H9 (cell line): ENCODE measurements around the gene FDX2. TPM values are rescaled to one million over a fixed set of nuclear protein-coding genes. Genes with fewer than 3 reads are reported as not detected.

Experiments used
- DNase-seq: peaks from one replicate; pipeline ENCODE4 v3.0.0-alpha.2; 2017
- H2AFZ ChIP-seq: one replicate; pipeline ENCODE4 v1.6.1; 2013; ENCODE audit warnings: mild to moderate bottlenecking, low read length, control low read depth, moderate library complexity
- H2AK5ac ChIP-seq: 2 replicates; pipeline ENCODE4 v1.6.1; 2013; ENCODE audit warnings: low read length, control low read depth, mixed read lengths; ENCODE audit not compliant: insufficient read length
- H2BK120ac ChIP-seq: one replicate; pipeline ENCODE4 v1.6.1; 2013; ENCODE audit warnings: low read depth, mild to moderate bottlenecking, low read length, control low read depth, inconsistent platforms; ENCODE audit not compliant: poor library complexity, severe bottlenecking
- H2BK12ac ChIP-seq: 2 replicates; pipeline ENCODE4 v1.6.1; 2013; ENCODE audit warnings: low read length, control low read depth, mixed read lengths, low read depth; ENCODE audit not compliant: insufficient read length
- H2BK15ac ChIP-seq: 2 replicates; pipeline ENCODE4 v1.6.1; 2013; ENCODE audit warnings: low read depth, low read length, control low read depth
- H2BK20ac ChIP-seq: one replicate; pipeline ENCODE4 v1.6.1; 2013; ENCODE audit warnings: low read depth, mild to moderate bottlenecking, low read length, control low read depth, inconsistent platforms; ENCODE audit not compliant: poor library complexity, severe bottlenecking
- H2BK5ac ChIP-seq: 2 replicates; pipeline ENCODE4 v1.6.1; 2013; ENCODE audit warnings: low read length, control low read depth, mixed read lengths; ENCODE audit not compliant: insufficient read length
- H3K14ac ChIP-seq: 2 replicates; pipeline ENCODE4 v1.6.1; 2013; ENCODE audit warnings: low read length, control low read depth; ENCODE audit not compliant: insufficient read depth
- H3K18ac ChIP-seq: 2 replicates; pipeline ENCODE4 v1.6.1; 2013; ENCODE audit warnings: low read depth, mild to moderate bottlenecking, mixed read lengths, low read length, control low read depth; ENCODE audit not compliant: insufficient read length
- H3K23ac ChIP-seq: 2 replicates; pipeline ENCODE4 v1.6.1; 2013; ENCODE audit warnings: low read length, control low read depth, mixed read lengths, low read depth; ENCODE audit not compliant: insufficient read length
- H3K23me2 ChIP-seq: 2 replicates; pipeline ENCODE4 v1.6.1; 2013; ENCODE audit warnings: low read depth, mild to moderate bottlenecking, mixed read lengths, low read length, control low read depth; ENCODE audit not compliant: insufficient read length, poor library complexity, severe bottlenecking
- H3K27ac ChIP-seq: 2 replicates; pipeline ENCODE4 v1.5.1; 2013; ENCODE audit warnings: low read length, control low read depth, mixed read lengths, low read depth; ENCODE audit not compliant: insufficient read length
- H3K27me3 ChIP-seq: 2 replicates; pipeline ENCODE4 v1.6.1; 2013; ENCODE audit warnings: low read length, control low read depth, inconsistent platforms; ENCODE audit not compliant: insufficient read depth
- H3K4ac ChIP-seq: 2 replicates; pipeline ENCODE4 v1.6.1; 2013; ENCODE audit warnings: low read depth, mild to moderate bottlenecking, control low read depth, inconsistent platforms, low read length, moderate library complexity
- H3K4me1 ChIP-seq: 2 replicates; pipeline ENCODE4 v1.6.1; 2013; ENCODE audit warnings: low read length, control low read depth, inconsistent platforms; ENCODE audit not compliant: insufficient read depth
- H3K4me2 ChIP-seq: 2 replicates; pipeline ENCODE4 v1.6.1; 2013; ENCODE audit warnings: low read length, control low read depth, mixed read lengths; ENCODE audit not compliant: insufficient read length, insufficient read depth
- H3K56ac ChIP-seq: 2 replicates; pipeline ENCODE4 v1.6.1; 2013; ENCODE audit warnings: low read depth, mild to moderate bottlenecking, mixed read lengths, low read length, control low read depth; ENCODE audit not compliant: insufficient read length
- H3K79me1 ChIP-seq: 2 replicates; pipeline ENCODE4 v1.6.1; 2013; ENCODE audit warnings: low read depth, mild to moderate bottlenecking, moderate library complexity, low read length, control low read depth, inconsistent platforms; ENCODE audit not compliant: insufficient read depth, poor library complexity, severe bottlenecking
- H3K79me2 ChIP-seq: 2 replicates; pipeline ENCODE4 v1.6.1; 2013; ENCODE audit warnings: low read length, control low read depth, inconsistent platforms; ENCODE audit not compliant: insufficient read depth
- H3K9ac ChIP-seq: 2 replicates; pipeline ENCODE4 v1.6.1; 2013; ENCODE audit warnings: low read length, control low read depth, mixed read lengths; ENCODE audit not compliant: insufficient read length; ENCODE audit errors: extremely low read depth
- H3K9me3 ChIP-seq: one replicate; pipeline ENCODE4 v1.6.1; 2013; ENCODE audit warnings: low read depth, low read length, inconsistent platforms; ENCODE audit not compliant: control insufficient read depth
- H3T11ph ChIP-seq: one replicate; pipeline ENCODE4 v1.6.1; 2013; ENCODE audit warnings: mild to moderate bottlenecking, low read length, control low read depth, inconsistent platforms
- H4K20me1 ChIP-seq: one replicate; pipeline ENCODE4 v1.6.1; 2013; ENCODE audit not compliant: control insufficient read depth, insufficient read length, insufficient read depth
- H4K5ac ChIP-seq: 2 replicates; pipeline ENCODE4 v1.6.1; 2013; ENCODE audit warnings: low read depth, mild to moderate bottlenecking, mixed read lengths, low read length, control low read depth; ENCODE audit not compliant: insufficient read length
- H4K8ac ChIP-seq: replicated peaks from 2 replicates; pipeline ENCODE4 v1.6.1; 2013; ENCODE audit warnings: low read length, control low read depth, mixed read lengths, low read depth; ENCODE audit not compliant: insufficient read length
- H4K91ac ChIP-seq: 2 replicates; pipeline ENCODE4 v1.6.1; 2013; ENCODE audit warnings: low read depth, mild to moderate bottlenecking, moderate library complexity, mixed read lengths, low read length, control low read depth; ENCODE audit not compliant: insufficient read length
- H3K27ac Mint-ChIP-seq, 3 experiments: 2 replicates in 2 of 3; 3 replicates in 1 of 3; pipeline ENCODE4 v1.8.0; 2020 to 2021; ENCODE audit warnings: mixed read lengths in 3 of 3, mild to moderate bottlenecking in 1 of 3, moderate library complexity in 1 of 3
- H3K27me3 Mint-ChIP-seq: 2 replicates; pipeline ENCODE4 v1.8.0; 2021; ENCODE audit warnings: low read depth, mild to moderate bottlenecking, moderate library complexity, mixed read lengths
- H3K36me3 Mint-ChIP-seq, 3 experiments: 2 replicates in 2 of 3; 3 replicates in 1 of 3; pipeline ENCODE4 v1.8.0; 2020 to 2021; ENCODE audit warnings: low read depth in 3 of 3, mixed read lengths in 3 of 3; ENCODE audit not compliant: insufficient read depth in 1 of 3
- H3K4me1 Mint-ChIP-seq, 2 experiments: 2 replicates each; pipeline ENCODE4 v1.8.0; 2020; ENCODE audit warnings: mixed read lengths in 2 of 2
- H3K4me3 Mint-ChIP-seq, 2 experiments: 2 replicates in 1 of 2; 3 replicates in 1 of 2; pipeline ENCODE4 v1.8.0; 2020 to 2021; ENCODE audit warnings: mild to moderate bottlenecking in 2 of 2, mixed read lengths in 2 of 2, moderate library complexity in 1 of 2
- H3K9me3 Mint-ChIP-seq, 2 experiments: 2 replicates in 1 of 2; 3 replicates in 1 of 2; pipeline ENCODE4 v1.8.0; 2020; ENCODE audit warnings: mild to moderate bottlenecking in 2 of 2, mixed read lengths in 2 of 2, moderate library complexity in 1 of 2
- WGBS: extraction: QIAGEN DNeasy Blood & Tissue Kit; methylation state at CpG from one replicate; pipeline ENCODE4 v1.1.7; 2013; ENCODE audit warnings: missing lambda C conversion rate, low lambda C conversion rate, mixed read lengths; ENCODE audit not compliant: insufficient read length; ENCODE audit errors: extremely low coverage; 5-methylcytosine and 5-hydroxymethylcytosine counted together
- total RNA-seq: library from RNA; stranded (reverse); gene quantifications from 2 replicates; pipeline ENCODE4 v1.2.1, GENCODE V29; 2021
- TF ChIP-seq, protein P1 (sequence below): fragments of 200-600 bp; sonication (generic); conservative IDR thresholded peaks from 3 replicates; pipeline ENCODE4 v1.8.0; 2021; ENCODE audit warnings: antibody characterized with exemption, mild to moderate bottlenecking

The FDX2 gene
- total RNA-seq, 1 experiment from 2014 or later: 27.7 TPM

- Histone ChIP-seq H2BK20ac (no peak overlapping the region), H3K79me2 (peaks cover 8% of the 10 kb centered on the region; the same call in 1 of the 2 replicates), H4K20me1 (no peaks in the 10 kb centered on the region), H3K4ac (no peak overlapping the region), H3K18ac (no peak overlapping the region), H4K91ac (no peak overlapping the region), H3K56ac (no peak overlapping the region), H3K9ac (peak overlapping the region; percentile 62), H2AK5ac (no peak overlapping the region), H3K27ac (no peak overlapping the region), H3K4me1 (no peaks in the 10 kb centered on the region), H4K8ac (no peak overlapping the region), H4K5ac (no peak overlapping the region), H3K23me2 (peaks cover 24% of the 10 kb centered on the region), H3K27me3 (no peaks in the 10 kb centered on the region; the same call in 1 of the 2 replicates), H2BK15ac (no peak overlapping the region), H2BK5ac (no peak overlapping the region), H3T11ph (no peak overlapping the region), H3K4me2 (peak overlapping the region; percentile 98), H2BK120ac (no peak overlapping the region), H3K23ac (no peak overlapping the region), H2BK12ac (no peak overlapping the region), H3K79me1 (peaks cover 4% of the 10 kb centered on the region), H3K14ac (peak overlapping the region; percentile 48; the same call in 1 of the 2 replicates), H2AFZ (no peak overlapping the region), H3K9me3 (no peaks in the 10 kb centered on the region)
- no CpG with 5 or more reads among the region's 18 CpGs for WGBS
- TF ChIP-seq, protein P1, sequence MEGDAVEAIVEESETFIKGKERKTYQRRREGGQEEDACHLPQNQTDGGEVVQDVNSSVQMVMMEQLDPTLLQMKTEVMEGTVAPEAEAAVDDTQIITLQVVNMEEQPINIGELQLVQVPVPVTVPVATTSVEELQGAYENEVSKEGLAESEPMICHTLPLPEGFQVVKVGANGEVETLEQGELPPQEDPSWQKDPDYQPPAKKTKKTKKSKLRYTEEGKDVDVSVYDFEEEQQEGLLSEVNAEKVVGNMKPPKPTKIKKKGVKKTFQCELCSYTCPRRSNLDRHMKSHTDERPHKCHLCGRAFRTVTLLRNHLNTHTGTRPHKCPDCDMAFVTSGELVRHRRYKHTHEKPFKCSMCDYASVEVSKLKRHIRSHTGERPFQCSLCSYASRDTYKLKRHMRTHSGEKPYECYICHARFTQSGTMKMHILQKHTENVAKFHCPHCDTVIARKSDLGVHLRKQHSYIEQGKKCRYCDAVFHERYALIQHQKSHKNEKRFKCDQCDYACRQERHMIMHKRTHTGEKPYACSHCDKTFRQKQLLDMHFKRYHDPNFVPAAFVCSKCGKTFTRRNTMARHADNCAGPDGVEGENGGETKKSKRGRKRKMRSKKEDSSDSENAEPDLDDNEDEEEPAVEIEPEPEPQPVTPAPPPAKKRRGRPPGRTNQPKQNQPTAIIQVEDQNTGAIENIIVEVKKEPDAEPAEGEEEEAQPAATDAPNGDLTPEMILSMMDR: no peak
- no peaks in the 10 kb centered on the region; a peak in 1 of 5 replicates for H3K9me3 Mint-ChIP-seq
- H3K36me3 Mint-ChIP-seq: peaks cover 14 to 41% (median 31%) of the 10 kb centered on the region in 3 experiments; a peak in 6 of 7 replicates
- peaks cover 18 to 21% of the 10 kb centered on the region in 2 experiments for H3K4me1 Mint-ChIP-seq
- H3K4me3 Mint-ChIP-seq: peak overlapping the region; percentile 95 to 96
- no peak for DNase-seq
- no peaks in the 10 kb centered on the region; the same call in 1 of the 2 replicates for H3K27me3 Mint-ChIP-seq
- H3K27ac Mint-ChIP-seq: peak overlapping the region; percentile 96 to 98 (median 97)
These were observed 16.5 kb upstream of the FDX2 start for GRCh38 chr19:10332158-10332964.
